Suppressor macrophage treated with lipopolysaccharide for 4 hours (primary cell): ENCODE measurements around the gene RRBP1.
"Not testable (repeated sequence)": the region's sequence is repeated elsewhere in the genome, so short reads cannot be mapped to it uniquely, and the experiment has no call there.

Source experiments
- DNase-seq: peaks from one replicate; pipeline ENCODE4 v3.0.0-alpha.2; 2020

The RRBP1 gene

DNA sequence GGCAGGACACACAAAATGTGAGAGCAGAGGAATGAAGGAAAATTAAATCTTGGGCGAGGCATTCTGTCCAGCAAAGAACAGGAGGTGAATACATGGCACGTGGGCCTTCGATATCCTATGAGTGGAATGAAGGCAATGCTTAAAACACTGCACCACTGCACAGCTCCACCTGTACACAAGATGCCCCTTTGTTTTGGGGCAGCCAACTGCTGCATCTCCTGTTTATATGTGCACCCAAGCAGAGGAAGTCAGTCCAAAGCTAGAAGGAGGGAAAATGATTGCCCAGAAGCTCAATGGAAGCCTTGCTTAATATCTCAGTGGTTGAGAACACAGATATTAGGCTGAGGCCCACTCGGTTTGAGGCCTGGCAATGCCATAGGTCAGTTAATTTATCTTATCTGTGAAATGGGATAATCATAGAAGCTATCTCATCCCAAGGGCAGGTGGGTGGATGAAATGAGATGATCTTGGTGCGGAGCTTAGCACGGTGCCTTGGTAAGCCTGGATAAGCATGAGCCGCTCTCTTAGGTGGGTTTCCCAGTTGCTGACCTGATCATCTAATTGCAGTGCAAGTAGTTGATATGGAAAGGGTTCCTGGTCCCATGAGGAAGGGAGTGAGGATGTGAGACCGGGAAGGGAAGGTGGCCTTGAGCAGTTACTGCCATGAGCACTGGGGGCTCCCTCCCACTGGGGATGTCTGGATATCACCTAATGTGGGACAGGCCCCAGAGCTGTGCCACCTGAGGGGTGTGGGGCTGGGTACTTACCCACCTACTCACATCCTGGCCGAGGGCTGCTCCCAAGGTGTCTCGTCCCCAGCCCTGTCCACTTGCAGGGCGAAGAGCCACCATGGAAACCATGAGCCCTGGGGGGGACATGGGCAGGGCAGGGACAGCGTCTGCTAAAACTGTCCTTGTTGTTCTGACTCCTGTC is 27.6 kb upstream of the RRBP1 start:
- DNase-seq = no peak

GRCh38 chr20:17708675-17709360 is 26.8 kb upstream of the RRBP1 start:
- DNase-seq = no peak

DNA sequence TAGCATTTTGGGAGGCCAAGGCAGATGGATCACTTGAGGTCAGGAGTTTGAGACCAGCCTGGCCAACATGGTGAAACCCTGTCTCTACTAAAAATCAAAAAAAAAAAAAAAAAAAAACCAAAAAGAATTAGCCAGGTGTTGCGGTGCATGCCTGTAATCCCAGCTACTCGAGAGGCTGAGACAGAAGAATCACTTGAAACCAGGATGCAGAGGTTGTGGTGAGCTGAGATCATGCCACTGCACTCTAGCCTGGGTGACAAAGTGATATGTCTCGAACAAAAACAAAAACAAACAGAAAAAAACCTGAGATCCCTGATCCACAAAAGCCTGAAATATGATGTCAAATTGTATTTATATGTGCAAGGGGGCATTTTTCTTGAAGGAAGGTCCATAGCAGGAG is 25.9 kb upstream of the RRBP1 start:
- DNase-seq = not testable (repeated sequence)

GRCh38 chr20:17706632-17707031 is 24.6 kb upstream of the RRBP1 start:
- DNase-seq = no peak

GRCh38 chr20:17705916-17706315 is 23.9 kb upstream of the RRBP1 start:
- DNase-seq = no peak

- no peak for DNase-seq
These were observed 22.7 kb upstream of the RRBP1 start for GRCh38 chr20:17704589-17705317.

DNA sequence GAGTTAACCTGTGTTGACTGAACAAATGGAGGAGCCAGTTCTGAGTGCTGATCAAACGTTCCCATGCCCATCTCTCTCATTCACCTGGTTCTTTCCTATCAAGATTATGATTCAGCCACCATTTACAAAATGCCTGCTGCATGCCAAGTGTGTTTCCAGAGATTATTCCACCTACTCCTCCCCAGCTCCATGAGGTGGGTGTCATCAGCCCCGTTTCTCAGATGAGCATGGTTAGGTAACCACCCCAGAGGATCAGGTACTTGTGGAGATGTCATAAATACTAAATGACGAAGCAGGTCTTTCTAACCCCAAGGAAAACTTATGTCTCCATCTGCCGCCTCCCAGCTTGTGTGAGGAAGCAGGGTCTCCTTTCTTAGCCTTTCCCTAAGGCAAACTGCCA is 19.8 kb upstream of the RRBP1 start:
- DNase-seq = no peak

- DNase-seq = no peak
These were observed 18.6 kb upstream of the RRBP1 start for GRCh38 chr20:17700637-17701036.

GRCh38 chr20:17699931-17700351 is 17.9 kb upstream of the RRBP1 start, which contains the start of gene BANF2:
TSS of gene BANF2 (plus strand) at chr20:17699966. CDS start at chr20:17725026, 25,060 bp downstream.
- no peak for DNase-seq

DNA sequence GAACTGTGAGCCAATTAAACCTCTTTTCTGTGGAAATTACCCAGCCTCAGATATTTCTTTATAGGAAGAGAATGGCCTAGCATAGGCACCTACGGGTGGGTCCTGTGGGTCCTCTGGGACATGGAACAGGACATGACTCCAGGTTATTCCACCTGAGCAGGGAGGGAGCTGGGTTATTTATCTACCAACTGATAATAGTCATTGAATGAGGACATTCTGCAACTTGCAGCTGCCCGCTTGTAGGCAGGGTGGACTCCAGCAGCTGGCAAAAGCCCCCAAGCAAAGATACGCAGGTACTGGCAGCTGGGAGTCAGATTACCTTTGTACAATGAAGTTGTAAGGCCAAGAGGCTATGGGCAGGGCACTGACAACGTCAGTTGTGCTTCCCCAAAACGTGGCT is 16.3 kb upstream of the RRBP1 start:
- no peak for DNase-seq

DNA sequence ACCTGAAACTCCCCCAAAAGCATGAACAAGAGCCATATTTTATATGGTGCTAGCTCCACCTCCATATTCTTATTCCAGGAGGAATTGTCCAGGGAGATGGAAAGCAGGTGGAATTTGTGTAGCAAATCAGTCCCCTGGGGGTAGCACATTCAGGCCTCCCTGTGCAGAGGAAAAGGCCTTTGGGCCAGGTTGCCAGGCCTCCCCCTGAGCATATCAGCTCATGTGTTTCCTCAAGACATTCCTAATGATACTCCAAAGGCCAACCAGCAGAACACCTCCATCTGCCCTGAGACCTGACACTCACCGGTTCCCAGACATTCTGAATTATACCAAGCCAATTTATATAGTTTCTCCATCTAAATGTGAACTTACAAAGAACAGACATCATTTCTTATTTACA is 15.1 kb upstream of the RRBP1 start:
- DNase-seq = no peak

DNA sequence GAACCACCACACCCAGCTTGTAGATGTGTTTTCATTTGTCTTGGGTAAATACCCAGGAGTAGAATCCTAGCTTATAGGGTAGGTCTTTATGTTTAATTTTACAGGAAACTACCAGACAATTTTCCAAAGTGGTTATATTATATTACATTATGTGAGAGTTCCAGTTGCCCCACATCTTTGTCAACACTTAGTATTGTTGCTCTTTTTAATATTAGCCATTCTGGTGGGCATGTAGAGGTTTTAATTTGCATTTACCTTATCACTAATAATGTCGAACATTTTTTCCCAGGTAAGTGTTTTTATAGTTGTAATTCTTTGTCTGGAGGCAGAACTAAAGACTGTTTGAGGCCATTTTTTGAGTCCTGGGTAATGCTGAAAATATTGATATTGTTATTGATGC is 14.2 kb upstream of the RRBP1 start:
- no peak for DNase-seq

DNA sequence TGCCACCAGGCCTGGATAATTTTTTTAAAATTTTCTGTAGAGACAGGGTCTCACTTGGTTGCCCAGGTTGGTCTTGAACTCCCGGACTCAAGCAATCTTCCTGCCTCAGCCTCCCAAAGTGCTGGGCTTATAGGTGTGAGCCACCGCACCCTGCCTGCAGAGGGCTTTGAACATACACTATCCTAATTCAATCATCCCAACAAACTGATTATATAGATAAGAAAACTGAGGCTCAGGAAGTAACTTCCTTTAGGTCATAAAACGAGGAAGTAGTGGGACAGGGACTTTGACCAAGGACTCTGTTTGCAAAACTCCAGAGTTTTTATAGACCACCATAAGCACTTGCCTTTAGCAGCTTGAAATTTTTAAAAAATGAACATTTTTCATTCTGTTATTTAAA is 12.7 kb upstream of the RRBP1 start:
- no peak for DNase-seq

GRCh38 chr20:17693444-17694001 is 11.5 kb upstream of the RRBP1 start:
- DNase-seq = no peak

DNA sequence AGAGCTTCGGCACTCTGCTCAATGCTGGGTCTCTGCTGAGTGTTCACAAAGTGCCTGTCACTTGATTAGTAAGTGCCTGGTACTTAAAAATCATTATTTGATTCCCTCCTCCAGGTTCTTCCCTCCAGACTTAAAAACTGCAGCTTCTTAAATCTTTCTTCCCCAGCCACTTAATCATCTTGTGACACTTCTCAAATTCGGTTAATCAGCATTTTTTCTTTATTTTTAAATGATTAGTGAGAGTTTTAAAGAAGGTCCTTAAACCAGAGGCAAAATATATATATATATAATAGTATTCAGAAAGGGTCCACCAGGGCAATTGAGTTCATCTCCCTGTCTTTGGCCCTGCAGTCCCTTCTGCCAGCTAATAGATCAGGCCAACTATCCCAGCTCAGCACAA is 9.7 kb upstream of the RRBP1 start:
- DNase-seq = no peak

- no peak for DNase-seq
These were observed 8.1 kb upstream of the RRBP1 start for GRCh38 chr20:17690144-17690543.

DNA sequence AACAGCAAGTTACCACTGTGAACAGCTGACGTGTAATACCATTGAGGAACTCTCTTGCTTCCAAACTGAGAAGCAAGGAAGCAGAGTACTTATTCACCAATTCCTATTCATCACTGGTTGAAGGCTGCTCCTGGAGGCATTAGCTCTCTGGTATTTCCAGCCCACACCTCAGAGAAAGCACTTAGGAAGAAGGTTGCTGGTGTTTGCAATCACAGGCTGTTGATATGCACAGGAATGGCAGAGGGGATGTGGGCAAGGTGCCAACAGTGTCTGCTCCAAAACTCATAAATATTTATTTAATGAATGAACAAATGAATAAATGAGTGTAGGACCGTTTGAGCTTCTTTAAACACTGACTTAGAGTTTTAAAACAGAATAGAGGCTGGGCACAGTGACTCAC is 6.9 kb upstream of the RRBP1 start:
- DNase-seq = no peak

DNA sequence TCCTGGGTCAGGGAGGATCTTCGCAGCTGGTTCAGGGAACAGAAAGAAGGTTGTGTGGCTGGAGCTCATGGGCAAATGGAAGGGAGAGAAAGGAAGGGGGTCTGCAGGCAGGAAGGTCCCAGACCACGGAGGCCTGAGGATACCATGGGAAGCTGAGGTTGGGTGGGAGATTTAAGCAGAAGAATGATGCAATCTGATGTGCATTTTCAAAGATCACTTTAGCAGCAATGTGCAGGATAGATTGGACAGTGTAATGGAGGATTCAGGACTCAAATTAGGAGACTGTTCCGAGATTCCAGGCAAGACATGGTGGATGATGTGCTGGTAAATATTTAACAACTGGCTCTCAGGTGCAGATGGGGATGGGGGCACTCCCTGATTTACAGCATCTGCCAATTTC is 5.8 kb upstream of the RRBP1 start:
- DNase-seq = no peak

DNA sequence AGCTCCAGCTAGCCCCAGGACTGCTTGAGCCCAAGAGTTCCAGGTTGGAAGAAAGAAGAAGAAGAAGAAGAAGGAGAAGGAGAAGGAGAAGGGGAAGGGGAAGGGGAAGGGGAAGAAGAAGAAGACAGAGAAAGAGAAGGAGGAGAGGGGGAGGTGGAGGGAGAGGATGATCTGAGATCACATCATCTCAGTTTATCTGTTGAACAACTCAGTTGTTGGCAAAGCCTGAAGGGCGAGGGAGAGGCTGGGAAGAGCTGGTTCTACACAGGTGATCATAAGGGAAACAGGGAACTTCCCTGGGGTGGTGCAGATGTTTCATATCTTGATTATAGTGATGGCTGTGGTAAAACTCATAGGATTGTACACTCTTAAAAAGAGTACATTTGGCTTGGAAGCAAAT is 3.1 kb upstream of the RRBP1 start:
- no peak for DNase-seq

DNA sequence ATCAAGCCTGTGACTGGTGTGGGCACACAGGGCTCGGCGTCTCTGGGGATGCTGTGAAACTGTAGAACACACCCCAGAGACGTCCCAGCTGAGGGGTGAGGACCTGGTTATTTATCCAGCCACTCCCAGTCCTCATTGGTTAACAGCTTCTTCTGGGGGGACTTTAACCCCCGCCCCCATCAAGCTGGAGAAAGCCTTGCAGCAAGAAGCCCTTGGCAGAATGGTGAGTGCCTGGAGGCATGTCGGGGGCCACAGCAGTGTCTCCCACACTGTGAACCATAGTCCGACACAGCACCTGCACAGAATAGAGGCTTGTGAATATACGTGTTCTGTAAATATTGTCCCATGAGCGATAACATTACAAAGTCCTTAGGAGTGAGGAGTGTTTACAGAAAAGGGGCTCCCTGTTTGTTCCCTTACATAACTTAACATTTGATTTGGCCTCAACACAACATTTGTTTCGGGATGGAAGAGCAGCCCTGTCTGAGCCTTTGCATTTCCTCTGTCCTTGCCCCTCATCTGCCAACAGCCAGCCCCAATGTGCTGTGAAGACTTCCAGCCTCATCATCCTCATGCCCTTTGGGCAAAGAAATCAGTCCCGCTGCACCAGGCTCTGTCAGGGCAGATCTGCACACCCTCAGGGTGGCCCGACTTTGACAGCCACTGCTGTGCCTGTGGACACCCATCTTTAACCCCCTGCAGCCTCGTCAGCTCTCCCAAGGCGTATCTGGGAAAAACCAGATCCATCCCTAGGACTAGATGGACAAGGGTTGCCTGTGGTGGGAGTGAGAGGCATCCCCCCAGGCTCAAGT is 2.2 kb upstream of the RRBP1 start:
- no peak for DNase-seq

DNA sequence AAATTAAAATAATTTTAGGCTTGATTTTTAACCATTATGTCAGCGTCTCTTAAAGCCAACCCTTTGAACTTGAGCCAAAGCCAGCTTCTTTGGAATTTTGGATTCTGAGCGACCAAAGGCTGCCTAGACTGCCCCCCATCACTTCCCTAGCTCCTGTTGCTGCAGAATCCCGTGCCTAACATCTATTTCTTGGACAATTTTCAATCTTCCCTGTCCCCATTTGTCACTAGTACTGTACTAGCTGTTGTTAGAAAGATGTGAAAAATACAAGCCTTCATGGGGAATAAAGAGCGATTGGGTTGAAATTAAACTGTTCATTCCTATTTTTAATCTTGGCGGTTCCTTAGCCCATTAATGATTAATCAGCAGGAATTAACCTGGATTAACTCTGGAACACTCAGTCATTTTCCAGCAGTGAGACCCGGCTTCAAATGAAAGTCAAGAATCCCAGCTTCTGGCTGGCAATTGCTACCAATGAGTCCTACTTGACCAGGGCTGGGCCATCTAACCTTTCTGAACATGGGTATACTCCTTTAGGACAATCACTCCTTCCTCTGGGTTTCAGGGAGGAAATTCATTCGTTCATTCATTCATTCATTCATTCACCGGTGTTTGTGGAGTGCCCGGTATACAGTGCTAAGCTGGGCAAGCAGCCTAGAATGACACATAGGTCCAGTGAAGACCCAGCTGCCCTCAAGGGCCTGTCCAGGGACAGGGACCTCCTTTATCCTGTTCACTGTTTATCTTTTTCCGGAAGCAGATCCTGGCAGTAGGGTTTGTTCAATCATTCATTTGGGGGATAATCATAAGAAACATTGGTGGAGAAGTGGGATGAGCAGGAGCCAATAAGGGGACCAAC is 1.4 kb upstream of the RRBP1 start:
- no peak for DNase-seq

DNA sequence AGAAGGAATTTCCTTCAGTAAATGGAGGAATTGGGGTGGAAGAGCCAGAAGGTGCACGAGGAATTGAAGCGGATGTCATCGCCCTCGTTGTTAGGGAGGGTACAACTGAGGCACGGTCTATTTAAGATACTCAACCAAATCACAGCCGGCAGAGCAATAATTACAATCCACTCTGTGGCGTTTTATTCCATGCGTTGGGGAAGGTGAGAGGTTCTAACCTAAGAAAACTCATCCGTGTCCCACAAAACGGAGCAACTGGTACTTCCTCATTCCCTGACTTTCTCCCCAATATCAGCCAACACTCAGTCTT is 802 bp upstream of the RRBP1 start:
- DNase-seq = no peak
